OCI-M2 (cell line): ENCODE results near the gene SNX2.
"Not testable (repeated sequence)": the region's sequence is repeated elsewhere in the genome, so short reads cannot be mapped to it uniquely, and the experiment has no call there.

ENCODE experiments used
- DNase-seq: peaks from one replicate; lab custom pipeline; 2025; ENCODE audit not compliant: unreplicated experiment; lab: John Stamatoyannopoulos, UW

SNX2 gene, protein sequence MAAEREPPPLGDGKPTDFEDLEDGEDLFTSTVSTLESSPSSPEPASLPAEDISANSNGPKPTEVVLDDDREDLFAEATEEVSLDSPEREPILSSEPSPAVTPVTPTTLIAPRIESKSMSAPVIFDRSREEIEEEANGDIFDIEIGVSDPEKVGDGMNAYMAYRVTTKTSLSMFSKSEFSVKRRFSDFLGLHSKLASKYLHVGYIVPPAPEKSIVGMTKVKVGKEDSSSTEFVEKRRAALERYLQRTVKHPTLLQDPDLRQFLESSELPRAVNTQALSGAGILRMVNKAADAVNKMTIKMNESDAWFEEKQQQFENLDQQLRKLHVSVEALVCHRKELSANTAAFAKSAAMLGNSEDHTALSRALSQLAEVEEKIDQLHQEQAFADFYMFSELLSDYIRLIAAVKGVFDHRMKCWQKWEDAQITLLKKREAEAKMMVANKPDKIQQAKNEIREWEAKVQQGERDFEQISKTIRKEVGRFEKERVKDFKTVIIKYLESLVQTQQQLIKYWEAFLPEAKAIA

DNA sequence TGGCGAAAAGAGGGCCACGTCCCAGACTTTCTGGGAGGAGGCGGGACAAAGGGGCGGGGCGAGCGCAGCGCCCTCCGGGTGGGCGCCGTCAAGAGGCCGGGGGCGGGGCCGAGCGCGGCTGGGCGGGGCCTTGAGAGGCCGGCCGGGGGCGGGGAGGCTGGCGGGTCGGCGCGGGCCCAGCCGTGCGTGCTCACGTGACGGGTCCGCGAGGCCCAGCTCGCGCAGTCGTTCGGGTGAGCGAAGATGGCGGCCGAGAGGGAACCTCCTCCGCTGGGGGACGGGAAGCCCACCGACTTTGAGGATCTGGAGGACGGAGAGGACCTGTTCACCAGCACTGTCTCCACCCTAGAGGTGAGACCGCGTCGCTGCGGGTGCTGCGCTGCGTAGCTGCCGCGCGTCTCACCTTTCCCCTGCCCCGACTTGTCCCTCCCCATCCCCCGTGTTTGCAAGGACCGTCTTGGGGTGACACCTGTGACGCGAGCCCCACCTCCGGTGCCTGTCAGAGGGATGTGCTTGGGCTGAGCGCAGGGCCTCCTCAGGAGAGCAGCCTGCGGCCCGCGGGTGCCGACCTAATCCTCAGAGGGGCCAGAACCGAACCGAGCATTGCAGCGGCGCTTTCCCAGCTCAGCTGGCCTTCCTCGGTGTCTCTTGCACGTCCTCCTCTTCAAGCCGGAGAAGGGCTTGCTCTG is at the start of gene SNX2:
SNX2 (plus strand) TSS at position 220 of the 689 bp plus-strand sequence; CDS start at position 244, 24 bp downstream.
- DNase-seq = peak; percentile 29

- DNase-seq = no peak
Measured at GRCh38 chr5:122727112-122727541, 47.8 kb upstream of the SNX2 start.

DNA sequence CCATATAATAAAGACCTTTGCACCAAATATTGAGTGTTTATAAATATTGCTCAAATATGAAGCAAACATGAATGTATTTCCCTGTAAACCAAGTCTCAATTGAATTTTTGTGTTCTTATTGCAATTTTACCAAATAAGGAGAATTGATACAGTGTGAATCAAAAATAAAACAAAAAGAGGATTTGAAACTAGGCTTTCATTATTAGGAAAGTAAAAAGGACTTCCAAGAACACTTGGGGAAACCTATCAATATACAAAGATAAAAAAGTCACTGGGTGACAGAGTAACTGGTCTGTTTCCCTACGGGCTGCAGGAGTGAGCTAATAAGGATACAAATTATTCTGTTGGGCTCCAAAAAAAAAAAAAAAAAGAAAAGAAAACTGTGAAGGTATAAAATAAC is 44.8 kb upstream of the SNX2 start:
- no peak for DNase-seq

DNA sequence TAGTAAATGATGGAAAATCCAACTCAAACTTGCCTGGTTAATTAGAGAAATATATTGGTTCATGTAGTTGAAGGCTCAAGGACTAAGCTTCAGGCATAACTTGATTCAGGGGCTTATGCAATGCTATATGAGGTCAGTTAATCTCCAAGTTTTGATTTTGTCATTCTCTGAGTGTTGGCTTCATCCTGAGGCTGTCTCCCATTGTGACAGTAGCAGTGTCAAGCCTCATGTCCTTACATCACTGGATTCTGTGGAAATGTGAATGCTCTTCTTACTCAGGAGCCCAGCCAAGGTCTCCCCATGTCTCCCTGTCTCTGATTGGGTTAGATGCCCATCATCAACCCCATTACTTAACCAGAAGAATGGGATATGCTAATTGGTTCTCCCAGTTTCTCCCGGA is 44.4 kb upstream of the SNX2 start:
- DNase-seq = no peak

DNA sequence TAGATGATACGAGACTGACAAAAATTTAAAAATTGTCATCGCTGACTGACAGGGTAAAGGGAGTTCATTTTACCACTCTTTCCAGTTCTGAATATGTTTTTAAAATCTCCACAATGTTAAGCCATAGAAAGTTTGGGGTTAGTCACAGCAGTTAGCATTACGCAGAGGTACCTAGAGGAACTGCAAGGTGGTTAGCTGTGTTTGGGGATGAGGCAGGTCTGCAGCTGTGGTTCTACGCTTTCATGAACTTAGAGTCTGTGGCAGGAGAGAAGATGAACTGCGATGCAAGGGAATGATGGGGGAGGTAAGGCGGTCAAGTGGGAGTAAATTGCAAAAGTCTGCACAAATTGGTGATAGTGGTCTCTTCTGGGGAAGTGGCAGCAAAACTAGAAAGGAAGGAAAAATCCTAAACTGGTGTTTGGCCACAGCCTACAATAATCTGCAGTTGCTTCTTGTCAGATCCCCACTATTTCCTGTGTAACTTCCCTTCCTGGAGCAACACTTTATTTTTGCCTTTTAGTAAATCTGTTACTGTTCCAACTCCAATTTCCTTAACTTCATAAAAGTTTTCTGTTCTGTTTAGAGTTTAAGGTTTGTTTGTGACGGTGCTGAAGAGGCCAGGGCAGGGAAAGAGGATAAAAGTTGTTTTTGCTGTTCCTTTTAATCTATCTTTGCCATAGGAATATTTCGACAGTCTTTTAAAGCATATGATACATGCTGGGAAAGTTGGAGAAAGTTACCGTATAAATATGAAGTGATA is 38.6 kb upstream of the SNX2 start:
- DNase-seq = no peak

GRCh38 chr5:122738088-122738487 is 36.8 kb upstream of the SNX2 start:
- no peak for DNase-seq

GRCh38 chr5:122741681-122742080 is 33.2 kb upstream of the SNX2 start:
- no peak for DNase-seq

DNA sequence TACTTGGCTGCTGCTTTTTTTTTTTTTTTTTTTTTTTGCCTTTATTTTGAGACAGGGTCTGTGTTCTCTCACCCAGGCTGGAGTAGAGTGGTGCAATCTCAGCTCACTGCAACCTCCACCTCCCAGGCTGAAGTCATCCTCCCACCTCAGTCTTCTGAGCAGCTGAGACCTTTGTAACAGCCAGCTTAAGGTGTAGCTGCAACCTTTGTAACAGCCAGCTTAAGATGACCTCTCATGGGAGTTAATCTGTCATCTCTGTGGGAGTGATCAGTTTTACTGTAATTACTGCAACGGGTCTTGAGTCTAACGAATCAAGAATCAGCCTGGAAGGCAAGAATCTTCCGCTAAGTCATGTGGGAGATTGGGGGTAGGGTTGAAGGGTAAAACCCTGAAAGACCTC is 31.6 kb upstream of the SNX2 start:
- DNase-seq = no peak

- DNase-seq = no peak
Measured at GRCh38 chr5:122745597-122745996, 29.3 kb upstream of the SNX2 start.

- DNase-seq = no peak
Measured at GRCh38 chr5:122749886-122750285, 25.0 kb upstream of the SNX2 start.

DNA sequence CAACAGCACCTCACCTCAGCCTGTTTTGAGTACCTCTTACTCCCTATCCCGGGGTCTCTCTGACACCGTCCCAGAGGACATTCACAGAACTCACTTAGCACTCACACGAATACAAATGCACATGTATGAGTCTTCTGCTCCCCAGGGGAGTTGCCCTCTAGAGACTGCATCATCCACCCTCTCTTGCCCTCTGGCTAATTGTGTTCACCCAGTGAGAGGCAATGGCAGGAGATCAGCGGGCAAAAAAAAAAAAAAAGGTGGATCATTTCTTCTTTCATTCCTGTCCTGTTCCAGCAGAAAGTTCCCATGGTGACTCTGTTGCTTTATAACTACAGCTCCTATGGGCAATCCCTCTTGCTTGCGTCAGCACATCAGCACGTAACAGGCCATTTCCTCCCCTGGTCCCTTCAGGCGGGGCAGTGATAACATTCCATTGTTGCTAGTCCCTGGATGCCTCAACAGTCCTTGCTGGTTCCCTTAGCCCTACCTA is 23.5 kb upstream of the SNX2 start:
- DNase-seq = no peak

DNA sequence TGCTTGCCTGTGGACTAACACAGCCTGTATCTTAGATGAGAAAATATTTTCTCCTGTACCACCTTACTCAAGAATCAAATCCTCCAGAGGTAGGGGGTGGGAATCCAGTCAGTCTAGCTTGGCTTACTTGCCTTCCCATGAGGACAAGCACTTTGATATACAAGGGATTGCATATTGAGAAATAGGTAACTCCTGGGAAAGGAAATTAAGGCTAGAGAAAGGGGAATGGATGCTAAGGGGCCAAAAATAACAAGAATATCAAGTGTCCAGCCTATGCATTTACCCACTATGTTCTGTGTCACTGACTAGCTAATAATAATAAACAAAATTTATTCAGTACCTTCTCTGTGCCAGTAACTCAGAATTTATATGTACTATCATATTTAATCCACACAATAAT is 21.4 kb upstream of the SNX2 start:
- no peak for DNase-seq

- DNase-seq = no peak
Measured at GRCh38 chr5:122755783-122756182, 19.1 kb upstream of the SNX2 start.

- no peak for DNase-seq
Measured at GRCh38 chr5:122756264-122756911, 18.5 kb upstream of the SNX2 start.

- no peak for DNase-seq
Measured at GRCh38 chr5:122757285-122757684, 17.6 kb upstream of the SNX2 start.

- no peak for DNase-seq
Measured at GRCh38 chr5:122759241-122760070, 15.4 kb upstream of the SNX2 start.

DNA sequence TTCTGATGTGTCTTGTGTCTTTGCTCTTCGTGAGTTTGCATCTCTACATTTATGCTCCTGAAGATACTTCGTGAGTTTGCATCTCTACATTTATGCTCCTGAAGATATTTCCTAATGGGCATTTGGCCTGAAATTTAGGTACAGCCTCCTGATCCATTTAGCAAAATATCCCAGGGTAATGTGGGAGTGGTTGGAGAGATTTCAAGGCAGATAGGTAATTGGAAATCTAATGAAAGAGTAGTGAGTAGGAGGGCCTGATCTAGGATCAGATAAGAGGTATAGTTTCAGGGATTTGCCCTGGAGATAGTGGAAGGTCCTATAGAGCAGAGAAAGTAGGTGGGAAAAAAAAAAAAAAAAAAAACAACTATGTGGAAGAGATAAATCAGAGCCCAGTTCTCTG is 14.6 kb upstream of the SNX2 start:
- DNase-seq = no peak

GRCh38 chr5:122761115-122761514 is 13.8 kb upstream of the SNX2 start:
- DNase-seq = no peak

- not testable (repeated sequence) for DNase-seq
Measured at GRCh38 chr5:122761896-122762295, 13.0 kb upstream of the SNX2 start.

- DNase-seq = no peak
Measured at GRCh38 chr5:122766130-122766529, 8.8 kb upstream of the SNX2 start.
